SKM-1 (cell line): Measurements from ENCODE around the gene PLSCR3.

ENCODE experiments used
- DNase-seq: peaks from one replicate; lab custom pipeline; 2025; ENCODE audit not compliant: unreplicated experiment; lab: John Stamatoyannopoulos, UW

Gene PLSCR3

GRCh38 chr17:7407082-7407481, 12.8 kb upstream of the PLSCR3 start:
- no peak for DNase-seq

GRCh38 chr17:7406235-7406825, 12.0 kb upstream of the PLSCR3 start:
- DNase-seq: no peak

- no peak for DNase-seq
These were observed 11.3 kb upstream of the PLSCR3 start for GRCh38 chr17:7405350-7406234.

GRCh38 chr17:7404737-7405349, 10.5 kb upstream of the PLSCR3 start:
- no peak for DNase-seq

- peak; percentile 83 for DNase-seq
These were observed 9.8 kb upstream of the PLSCR3 start, which contains the start of gene TMEM256 for GRCh38 chr17:7403977-7404736. Gene TMEM256, minus strand, starts transcription at chr17:7404097. Its CDS starts 13 bp downstream, at chr17:7404084.

- no peak for DNase-seq
These were observed 9.3 kb upstream of the PLSCR3 start for GRCh38 chr17:7403727-7403976.

- no peak for DNase-seq
These were observed 8.9 kb upstream of the PLSCR3 start for GRCh38 chr17:7403043-7403726.

- no peak for DNase-seq
These were observed 4.3 kb upstream of the PLSCR3 start for GRCh38 chr17:7398612-7399011.

- no peak for DNase-seq
These were observed 1.8 kb upstream of the PLSCR3 start for GRCh38 chr17:7396147-7396546.

GRCh38 chr17:7393613-7394451, 493 bp downstream of the PLSCR3 start:
- no peak for DNase-seq

- DNase-seq: no peak
These were observed 1.4 kb downstream of the PLSCR3 start for GRCh38 chr17:7392696-7393612.

GRCh38 chr17:7391307-7391706, 3.0 kb downstream of the PLSCR3 start:
- no peak for DNase-seq

- DNase-seq: no peak
These were observed 4.1 kb downstream of the PLSCR3 start for GRCh38 chr17:7389924-7390910.

GRCh38 chr17:7388856-7389255, 5.5 kb downstream of the PLSCR3 start:
- no peak for DNase-seq

GRCh38 chr17:7384489-7385081, 9.7 kb downstream of the PLSCR3 start:
- no peak for DNase-seq

- no peak for DNase-seq
These were observed 10.4 kb downstream of the PLSCR3 start for GRCh38 chr17:7383742-7384488.

- DNase-seq: no peak
These were observed 11.0 kb downstream of the PLSCR3 start for GRCh38 chr17:7383371-7383741.
